SU-DHL-6 (cell line): ENCODE results near the gene AP2A2.

Source experiments
- CTCF ChIP-seq: fragments of 200-600 bp; sonication (generic); IDR thresholded peaks from one replicate; pipeline ENCODE4 v1.5.1; 2017; ENCODE audit warnings: antibody characterized with exemption, mild to moderate bottlenecking, low read length, moderate library complexity; ENCODE audit not compliant: insufficient read depth, poor library complexity, severe bottlenecking
- EZH2phosphoT487 ChIP-seq: fragments of 200-600 bp; sonication (generic), shearing (Covaris generic); conservative IDR thresholded peaks from 2 replicates; pipeline ENCODE4 v1.6.1; 2018; ENCODE audit warnings: mild to moderate bottlenecking, antibody characterized with exemption, low read length, moderate library complexity, mixed read lengths

- TF ChIP-seq CTCF: no peak
- TF ChIP-seq EZH2phosphoT487: no peak
Observed at GRCh38 chr11:973237-973636, 47.6 kb downstream of the AP2A2 start.
